ENCODE results near the gene SGIP1. TPM values are rescaled to one million over a fixed set of nuclear protein-coding genes. Genes with fewer than 3 reads are reported as not detected.
"Not testable (repeated sequence)": the region's sequence is repeated elsewhere in the genome, so short reads cannot be mapped to it uniquely, and the experiment has no call there.

The SGIP1 gene
- total RNA-seq, 1 experiment from 2014 or later: 3.7 TPM

DNA sequence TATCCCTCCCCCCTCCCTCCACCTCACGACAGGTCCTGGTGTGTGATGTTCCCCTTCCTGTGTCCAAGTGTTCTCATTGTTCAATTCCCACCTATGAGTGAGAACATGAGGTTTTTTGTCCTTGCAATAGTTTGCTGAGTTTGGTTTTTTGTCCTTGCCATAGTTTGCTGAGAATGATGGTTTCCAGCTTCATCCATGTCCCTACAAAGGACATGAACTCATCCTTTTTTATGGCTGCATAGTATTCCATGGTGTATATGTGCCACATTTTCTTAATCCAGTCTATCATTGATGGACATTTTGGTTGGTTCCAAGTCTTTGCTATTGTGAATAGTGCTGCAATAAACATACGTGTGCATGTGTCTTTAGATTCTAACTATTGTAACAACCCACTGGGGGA is 261.9 kb downstream of the SGIP1 start:
- not testable (repeated sequence) for DNase-seq (ENCODE audit: extremely low read depth, low read depth)

Small RNA genes within 50 kb of the gene (small RNA-seq; reads per million reads assigned to genes)
- 0 to 0.35 reads per million in 2 experiments for gene MIR3117

Other genes with a start within 250 kb of the SGIP1 start
- gene DYNLT5, start 218.3 kb downstream of the SGIP1 start, total RNA-seq (2014; rRNA removed; shearing (Covaris generic)): not detected in 2 replicates